ENCODE measurements around the gene HIGD1C. TPM values are rescaled to one million over a fixed set of nuclear protein-coding genes. Genes with fewer than 3 reads are reported as not detected.
A peak's percentile ranks its signal among the peaks of the same experiment; 100 is the strongest.

HIGD1C gene
- total RNA-seq, 1 donor from 2014 or later: not detected

DNA sequence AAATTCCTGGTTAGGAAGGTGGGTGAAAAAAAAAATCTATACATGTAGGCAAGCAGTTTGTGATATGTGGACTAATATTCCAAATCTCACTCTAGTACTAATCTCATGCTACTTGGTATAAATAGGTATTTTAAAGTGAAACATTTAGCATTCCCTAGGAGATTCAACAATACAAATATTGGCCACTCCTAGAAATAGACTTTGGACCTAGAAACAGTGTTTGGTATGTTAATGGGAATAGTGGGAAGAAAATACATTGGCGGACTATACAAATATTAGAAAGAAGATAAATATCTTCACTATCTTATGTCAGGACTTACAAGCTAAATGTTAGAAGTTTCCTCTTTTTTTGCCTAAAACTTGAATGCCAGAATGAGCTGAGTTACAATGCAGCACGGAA, 28.2 kb downstream of the HIGD1C start:
- Histone ChIP-seq H3K27me3 (ENCODE audit: control insufficient read depth in 3 of 3, insufficient read depth in 3 of 3, low read length in 3 of 3) (no peaks in the 10 kb centered on the region), H3K4me1 (ENCODE audit: control insufficient read depth in 3 of 3, insufficient read depth in 3 of 3, low read length in 3 of 3) (peaks cover 14 to 20% (median 16%) of the 10 kb centered on the region in 3 donors), H3K4me3 (ENCODE audit: low read length in 3 of 3) (no peak overlapping the region), H3K27ac (ENCODE audit: low read depth, low read length) (no peak overlapping the region), H3K9me3 (ENCODE audit: control insufficient read depth in 3 of 3, low read length in 3 of 3) (no peaks in the 10 kb centered on the region), H3K9ac (ENCODE audit: low read depth in 1 of 3, low read length in 3 of 3) (no peak overlapping the region), H3K36me3 (ENCODE audit: control insufficient read depth in 3 of 3, insufficient read depth in 3 of 3, low read length in 3 of 3) (peaks cover 0 to 8% (median 7%) of the 10 kb centered on the region in 3 donors)

DNA sequence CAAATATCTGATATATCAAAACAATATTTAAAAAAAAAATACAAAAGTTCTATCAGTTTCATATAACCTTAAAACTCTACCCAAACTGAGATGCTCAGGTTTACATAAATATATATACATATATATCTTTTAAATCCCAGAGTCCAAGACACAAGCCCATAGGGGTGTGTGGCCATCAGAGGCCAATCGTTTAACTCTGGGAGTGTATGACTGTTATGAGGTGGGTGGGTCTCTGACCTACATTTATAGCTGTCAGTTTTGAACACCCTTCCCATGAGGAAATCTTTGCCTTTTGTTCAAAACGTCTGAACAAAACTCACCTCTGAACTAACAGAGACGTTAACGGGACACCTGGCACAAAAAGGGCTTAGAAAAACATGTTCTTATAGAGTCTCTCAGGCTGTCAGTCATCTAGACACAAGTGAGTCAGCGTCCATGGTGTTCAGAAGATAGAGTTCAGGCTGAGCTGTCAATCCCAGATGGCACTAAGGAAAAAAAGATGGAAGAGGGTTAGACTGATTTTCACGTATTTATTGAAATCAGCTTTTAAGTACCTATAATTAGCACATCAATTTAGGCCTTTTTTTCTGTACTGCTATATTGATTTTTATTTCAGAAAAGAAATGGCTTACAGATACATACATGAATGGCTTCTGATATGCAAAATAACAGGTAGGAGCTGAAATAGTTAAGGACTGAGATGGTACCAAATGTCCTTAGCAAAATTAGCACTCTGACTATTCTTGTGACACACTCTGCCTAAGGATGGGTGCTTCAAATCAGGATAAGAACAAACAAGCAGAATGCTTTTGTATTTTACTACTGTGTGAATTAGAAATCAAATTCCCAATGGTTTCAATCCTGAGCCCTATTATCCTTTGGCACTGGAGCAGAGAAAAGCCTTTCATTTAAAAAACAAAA, 29.2 kb downstream of the HIGD1C start:
- Histone ChIP-seq H3K9ac (ENCODE audit: low read depth in 1 of 3, low read length in 3 of 3) (no peak overlapping the region), H3K27ac (ENCODE audit: low read depth, low read length) (peak overlapping the region; percentile 13), H3K27me3 (ENCODE audit: control insufficient read depth in 3 of 3, insufficient read depth in 3 of 3, low read length in 3 of 3) (no peaks in the 10 kb centered on the region), H3K4me3 (ENCODE audit: low read length in 3 of 3) (no peak overlapping the region), H3K9me3 (ENCODE audit: control insufficient read depth in 3 of 3, low read length in 3 of 3) (no peaks in the 10 kb centered on the region), H3K4me1 (ENCODE audit: control insufficient read depth in 3 of 3, insufficient read depth in 3 of 3, low read length in 3 of 3) (peaks cover 18 to 26% (median 23%) of the 10 kb centered on the region in 3 donors), H3K36me3 (ENCODE audit: control insufficient read depth in 3 of 3, insufficient read depth in 3 of 3, low read length in 3 of 3) (peaks cover 0 to 8% (median 7%) of the 10 kb centered on the region in 3 donors)

DNA sequence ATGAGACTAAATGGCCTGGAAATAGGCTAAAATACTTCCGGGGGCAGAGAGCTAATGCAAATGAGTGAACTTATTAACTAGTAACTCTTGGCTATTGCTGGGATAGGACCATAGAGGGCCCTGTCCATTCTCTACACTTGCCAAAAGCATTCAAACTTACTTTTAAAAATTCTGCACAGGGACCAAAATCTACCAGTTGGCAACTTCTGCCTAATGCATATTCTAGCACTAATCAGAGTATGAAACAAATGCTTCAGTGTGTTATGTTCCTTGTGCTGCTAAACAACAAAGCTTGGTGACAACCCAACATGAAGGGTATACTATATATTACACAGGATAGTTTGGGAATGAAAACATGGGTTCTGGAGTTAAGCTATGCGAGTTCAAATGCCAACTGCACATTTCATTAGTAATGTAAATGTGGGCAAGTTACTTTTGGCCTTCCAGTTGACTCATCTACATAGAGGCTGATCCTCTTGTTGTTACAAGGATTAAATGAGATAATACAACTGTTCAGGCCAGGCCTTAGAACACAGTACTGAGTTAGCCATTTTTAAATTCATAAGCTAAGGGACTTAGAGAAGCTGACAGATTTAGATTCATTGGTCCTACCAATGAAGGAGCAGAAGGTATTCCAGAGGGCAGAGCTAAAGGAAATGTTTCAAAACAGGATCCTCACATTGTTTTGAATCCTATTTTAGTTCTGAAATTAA, 32.4 kb downstream of the HIGD1C start:
- H3K9me3 ChIP-seq (ENCODE audit: control insufficient read depth in 3 of 3, low read length in 3 of 3): no peaks in the 10 kb centered on the region
- no peak overlapping the region for H3K4me3 ChIP-seq (ENCODE audit: low read length in 3 of 3)
- H3K27me3 ChIP-seq (ENCODE audit: control insufficient read depth in 3 of 3, insufficient read depth in 3 of 3, low read length in 3 of 3): no peaks in the 10 kb centered on the region
- H3K9ac ChIP-seq (ENCODE audit: low read depth in 1 of 3, low read length in 3 of 3): peak overlapping the region in 2 of 3 donors; percentile 8 to 10
- H3K27ac ChIP-seq (ENCODE audit: low read depth, low read length): peak overlapping the region; percentile 83
- H3K4me1 ChIP-seq (ENCODE audit: control insufficient read depth in 3 of 3, insufficient read depth in 3 of 3, low read length in 3 of 3): peaks cover 20 to 31% (median 29%) of the 10 kb centered on the region in 3 donors
- H3K36me3 ChIP-seq (ENCODE audit: control insufficient read depth in 3 of 3, insufficient read depth in 3 of 3, low read length in 3 of 3): peaks cover 6 to 17% (median 10%) of the 10 kb centered on the region in 3 donors

DNA sequence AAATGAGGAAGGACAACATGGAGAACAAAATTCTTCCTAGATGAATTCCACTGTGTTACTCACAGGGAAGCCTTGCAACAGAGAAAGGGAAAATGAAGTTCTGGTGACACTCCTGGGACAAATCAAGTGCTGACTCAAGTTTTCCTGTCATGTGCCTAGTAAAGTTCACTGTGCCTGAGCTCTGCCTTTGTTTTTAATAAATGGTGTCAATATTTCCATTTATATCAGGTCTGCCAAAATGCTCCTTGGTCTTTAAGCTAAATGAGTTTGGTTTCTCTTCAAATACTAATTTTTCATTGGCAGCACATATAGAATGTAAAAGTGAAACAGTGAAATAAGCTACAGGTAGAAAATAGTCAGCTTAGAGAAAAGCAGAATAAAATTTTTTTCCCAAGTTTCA, 33.0 kb downstream of the HIGD1C start:
- Histone ChIP-seq H3K27me3 (ENCODE audit: control insufficient read depth in 3 of 3, insufficient read depth in 3 of 3, low read length in 3 of 3) (no peaks in the 10 kb centered on the region), H3K36me3 (ENCODE audit: control insufficient read depth in 3 of 3, insufficient read depth in 3 of 3, low read length in 3 of 3) (peaks cover 8 to 22% (median 13%) of the 10 kb centered on the region in 3 donors), H3K9ac (ENCODE audit: low read depth in 1 of 3, low read length in 3 of 3) (peak overlapping the region in 2 of 3 donors; percentile 8), H3K9me3 (ENCODE audit: control insufficient read depth in 3 of 3, low read length in 3 of 3) (no peaks in the 10 kb centered on the region), H3K27ac (ENCODE audit: low read depth, low read length) (peak overlapping the region; percentile 83), H3K4me1 (ENCODE audit: control insufficient read depth in 3 of 3, insufficient read depth in 3 of 3, low read length in 3 of 3) (peaks cover 20 to 31% (median 29%) of the 10 kb centered on the region in 3 donors), H3K4me3 (ENCODE audit: low read length in 3 of 3) (no peak overlapping the region)

DNA sequence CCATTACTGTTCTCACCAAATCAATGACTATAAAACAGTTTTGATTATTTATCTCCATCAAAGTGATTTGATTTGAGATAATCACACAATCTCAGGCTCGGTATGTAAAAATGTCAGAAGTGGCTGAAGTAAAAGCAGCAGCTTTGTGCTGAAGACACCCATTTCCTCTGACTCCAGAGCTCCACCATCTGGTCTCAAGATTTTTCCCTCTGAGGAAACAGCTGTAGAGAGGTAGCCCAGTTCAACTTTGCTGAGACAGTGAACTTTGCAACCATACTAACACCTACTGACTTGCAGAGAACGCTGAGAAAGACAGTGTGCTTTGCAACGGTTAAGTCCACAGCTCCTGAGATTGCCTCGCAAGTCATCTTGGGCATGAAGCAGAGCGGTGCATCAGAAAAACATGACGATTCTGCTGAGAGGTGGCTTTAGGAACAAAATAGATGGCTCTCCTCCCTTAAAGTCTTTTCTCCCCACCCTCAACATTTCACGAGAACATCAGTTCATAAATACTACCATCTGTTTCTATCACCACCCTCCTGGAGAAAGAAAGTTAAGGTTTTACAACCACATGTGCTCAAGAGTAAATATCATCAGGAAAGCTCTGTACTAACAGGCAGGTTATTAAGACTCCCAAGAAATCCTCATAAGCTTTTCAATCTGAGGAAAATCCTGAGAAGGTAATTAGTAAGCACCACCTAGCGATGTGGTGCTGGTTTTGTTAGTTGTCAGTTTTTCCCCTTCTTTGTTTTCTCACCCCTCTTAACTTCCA, 34.8 kb downstream of the HIGD1C start:
- peak overlapping the region in 2 of 3 donors; percentile 32 to 55 for H3K9ac ChIP-seq (ENCODE audit: low read depth in 1 of 3, low read length in 3 of 3)
- H3K4me3 ChIP-seq (ENCODE audit: low read length in 3 of 3): peak overlapping the region in 1 of 3 donors; percentile 22
- no peaks in the 10 kb centered on the region for H3K9me3 ChIP-seq (ENCODE audit: control insufficient read depth in 3 of 3, low read length in 3 of 3)
- peaks cover 25 to 39% (median 32%) of the 10 kb centered on the region in 3 donors for H3K36me3 ChIP-seq (ENCODE audit: control insufficient read depth in 3 of 3, insufficient read depth in 3 of 3, low read length in 3 of 3)
- peaks cover 20 to 33% (median 29%) of the 10 kb centered on the region in 3 donors for H3K4me1 ChIP-seq (ENCODE audit: control insufficient read depth in 3 of 3, insufficient read depth in 3 of 3, low read length in 3 of 3)
- H3K27ac ChIP-seq (ENCODE audit: low read depth, low read length): peak overlapping the region; percentile 83
- H3K27me3 ChIP-seq (ENCODE audit: control insufficient read depth in 3 of 3, insufficient read depth in 3 of 3, low read length in 3 of 3): no peaks in the 10 kb centered on the region

DNA sequence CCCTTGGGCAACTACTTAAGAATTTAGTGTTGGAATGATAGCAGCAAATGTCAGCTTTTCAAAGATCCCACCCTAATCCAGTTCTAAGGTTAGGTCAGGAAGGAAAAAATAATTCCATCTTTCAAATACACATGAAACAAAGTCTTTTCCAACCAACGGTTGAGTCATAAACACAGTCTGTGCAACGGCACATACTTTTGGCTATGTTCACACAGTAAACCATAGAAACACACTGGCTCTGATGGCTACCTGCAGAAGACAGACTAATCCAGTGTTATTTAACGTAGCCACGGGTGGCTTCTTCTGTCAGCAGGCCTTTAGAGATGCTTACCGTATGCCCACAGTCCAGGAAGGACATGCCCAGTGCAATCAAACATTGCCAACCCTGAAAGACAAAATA, 35.7 kb downstream of the HIGD1C start:
- peaks cover 20 to 33% (median 29%) of the 10 kb centered on the region in 3 donors for H3K4me1 ChIP-seq (ENCODE audit: control insufficient read depth in 3 of 3, insufficient read depth in 3 of 3, low read length in 3 of 3)
- H3K9me3 ChIP-seq (ENCODE audit: control insufficient read depth in 3 of 3, low read length in 3 of 3): no peaks in the 10 kb centered on the region
- no peaks in the 10 kb centered on the region for H3K27me3 ChIP-seq (ENCODE audit: control insufficient read depth in 3 of 3, insufficient read depth in 3 of 3, low read length in 3 of 3)
- H3K9ac ChIP-seq (ENCODE audit: low read depth in 1 of 3, low read length in 3 of 3): no peak overlapping the region
- no peak overlapping the region for H3K27ac ChIP-seq (ENCODE audit: low read depth, low read length)
- peaks cover 32 to 44% (median 37%) of the 10 kb centered on the region in 3 donors for H3K36me3 ChIP-seq (ENCODE audit: control insufficient read depth in 3 of 3, insufficient read depth in 3 of 3, low read length in 3 of 3)
- no peak overlapping the region for H3K4me3 ChIP-seq (ENCODE audit: low read length in 3 of 3)

DNA sequence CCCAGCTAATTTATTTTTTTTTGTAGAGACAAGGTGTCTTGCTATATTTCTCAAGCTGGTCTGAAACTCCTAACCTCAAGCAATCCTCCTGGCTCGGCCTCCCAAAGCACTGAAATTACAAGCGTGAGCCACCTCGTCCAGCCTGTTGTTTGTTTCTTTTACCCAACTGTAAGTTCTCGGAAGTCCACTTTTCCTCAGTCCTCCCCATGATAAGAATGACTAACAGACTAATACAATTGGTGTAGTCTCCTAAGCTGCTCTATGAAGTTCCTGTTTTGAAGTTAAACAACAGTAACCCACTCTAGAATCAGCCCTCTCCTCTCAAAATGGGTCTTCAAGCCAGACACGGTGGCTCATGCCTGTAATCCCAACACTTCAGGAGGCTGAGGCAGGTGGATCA, 36.5 kb downstream of the HIGD1C start:
- no peaks in the 10 kb centered on the region for H3K9me3 ChIP-seq (ENCODE audit: control insufficient read depth in 3 of 3, low read length in 3 of 3)
- H3K4me1 ChIP-seq (ENCODE audit: control insufficient read depth in 3 of 3, insufficient read depth in 3 of 3, low read length in 3 of 3): peaks cover 20 to 33% (median 25%) of the 10 kb centered on the region in 3 donors
- no peak overlapping the region for H3K27ac ChIP-seq (ENCODE audit: low read depth, low read length)
- no peaks in the 10 kb centered on the region for H3K27me3 ChIP-seq (ENCODE audit: control insufficient read depth in 3 of 3, insufficient read depth in 3 of 3, low read length in 3 of 3)
- no peak overlapping the region for H3K4me3 ChIP-seq (ENCODE audit: low read length in 3 of 3)
- H3K9ac ChIP-seq (ENCODE audit: low read depth in 1 of 3, low read length in 3 of 3): no peak overlapping the region
- peaks cover 32 to 44% (median 37%) of the 10 kb centered on the region in 3 donors for H3K36me3 ChIP-seq (ENCODE audit: control insufficient read depth in 3 of 3, insufficient read depth in 3 of 3, low read length in 3 of 3)

DNA sequence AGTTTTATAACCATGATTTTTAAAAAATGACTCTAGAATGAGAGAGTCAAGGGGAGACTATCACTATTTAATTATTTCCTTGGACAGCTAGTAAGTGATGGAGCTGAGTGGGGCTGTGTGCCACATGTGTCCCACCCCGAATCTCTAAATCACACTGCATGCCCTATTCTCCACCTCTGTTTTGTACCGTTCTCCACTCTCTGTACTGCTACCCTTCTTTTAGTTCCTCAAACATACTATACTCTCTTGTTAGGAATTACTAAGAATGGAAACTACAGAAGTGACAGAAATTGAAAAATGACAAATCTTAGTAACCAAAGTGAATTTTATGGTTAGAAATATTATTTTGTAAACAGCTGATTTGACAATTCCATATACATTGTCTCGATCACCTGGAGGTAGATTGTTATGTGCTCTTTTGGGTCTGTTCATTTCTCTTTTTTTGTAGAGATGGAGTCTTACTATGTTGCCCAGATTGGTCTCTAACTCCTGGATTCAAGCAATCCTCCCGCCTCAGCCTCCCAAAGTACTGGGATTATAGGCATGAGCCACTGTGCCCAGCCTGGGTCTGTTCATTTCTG, 37.9 kb downstream of the HIGD1C start:
- Histone ChIP-seq H3K36me3 (ENCODE audit: control insufficient read depth in 3 of 3, insufficient read depth in 3 of 3, low read length in 3 of 3) (peaks cover 41 to 52% (median 49%) of the 10 kb centered on the region in 3 donors), H3K27ac (ENCODE audit: low read depth, low read length) (no peak overlapping the region), H3K27me3 (ENCODE audit: control insufficient read depth in 3 of 3, insufficient read depth in 3 of 3, low read length in 3 of 3) (no peaks in the 10 kb centered on the region), H3K4me3 (ENCODE audit: low read length in 3 of 3) (no peak overlapping the region), H3K9me3 (ENCODE audit: control insufficient read depth in 3 of 3, low read length in 3 of 3) (no peaks in the 10 kb centered on the region), H3K4me1 (ENCODE audit: control insufficient read depth in 3 of 3, insufficient read depth in 3 of 3, low read length in 3 of 3) (peaks cover 10 to 20% (median 11%) of the 10 kb centered on the region in 3 donors), H3K9ac (ENCODE audit: low read depth in 1 of 3, low read length in 3 of 3) (no peak overlapping the region)

DNA sequence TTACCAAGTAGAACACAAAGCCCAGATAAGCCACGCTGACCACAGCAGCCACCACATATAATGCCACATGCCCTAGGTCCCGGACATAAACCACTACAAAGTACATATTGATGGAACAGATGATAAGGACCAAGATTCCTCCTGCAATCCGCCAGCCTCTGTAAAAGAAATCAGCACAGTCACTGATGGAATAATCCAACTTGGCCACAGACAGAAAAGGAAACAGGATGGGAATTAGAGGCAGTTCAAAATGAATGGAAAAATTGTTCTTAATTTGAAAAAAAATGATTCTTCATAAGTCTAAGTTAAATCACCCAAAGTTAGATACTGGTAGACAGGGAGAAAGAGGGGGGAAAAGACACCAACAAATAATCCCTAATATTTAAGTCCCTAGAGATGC, 38.4 kb downstream of the HIGD1C start:
- Histone ChIP-seq H3K27me3 (ENCODE audit: control insufficient read depth in 3 of 3, insufficient read depth in 3 of 3, low read length in 3 of 3) (no peaks in the 10 kb centered on the region), H3K9ac (ENCODE audit: low read depth in 1 of 3, low read length in 3 of 3) (no peak overlapping the region), H3K4me3 (ENCODE audit: low read length in 3 of 3) (no peak overlapping the region), H3K9me3 (ENCODE audit: control insufficient read depth in 3 of 3, low read length in 3 of 3) (no peaks in the 10 kb centered on the region), H3K27ac (ENCODE audit: low read depth, low read length) (no peak overlapping the region), H3K4me1 (ENCODE audit: control insufficient read depth in 3 of 3, insufficient read depth in 3 of 3, low read length in 3 of 3) (peaks cover 6 to 15% (median 9%) of the 10 kb centered on the region in 3 donors), H3K36me3 (ENCODE audit: control insufficient read depth in 3 of 3, insufficient read depth in 3 of 3, low read length in 3 of 3) (peaks cover 44 to 57% (median 54%) of the 10 kb centered on the region in 3 donors)

All from skeletal muscle tissue (tissue), 4 donors.